ENCODE measurements around the gene PMP22. TPM values are rescaled to one million over a fixed set of nuclear protein-coding genes. Genes with fewer than 3 reads are reported as not detected.

PMP22 gene
- polyA plus RNA-seq, 1 donor (not counting 4 experiments of a cell fraction or from before 2014, with no cell fraction given): 7.9 TPM

DNA sequence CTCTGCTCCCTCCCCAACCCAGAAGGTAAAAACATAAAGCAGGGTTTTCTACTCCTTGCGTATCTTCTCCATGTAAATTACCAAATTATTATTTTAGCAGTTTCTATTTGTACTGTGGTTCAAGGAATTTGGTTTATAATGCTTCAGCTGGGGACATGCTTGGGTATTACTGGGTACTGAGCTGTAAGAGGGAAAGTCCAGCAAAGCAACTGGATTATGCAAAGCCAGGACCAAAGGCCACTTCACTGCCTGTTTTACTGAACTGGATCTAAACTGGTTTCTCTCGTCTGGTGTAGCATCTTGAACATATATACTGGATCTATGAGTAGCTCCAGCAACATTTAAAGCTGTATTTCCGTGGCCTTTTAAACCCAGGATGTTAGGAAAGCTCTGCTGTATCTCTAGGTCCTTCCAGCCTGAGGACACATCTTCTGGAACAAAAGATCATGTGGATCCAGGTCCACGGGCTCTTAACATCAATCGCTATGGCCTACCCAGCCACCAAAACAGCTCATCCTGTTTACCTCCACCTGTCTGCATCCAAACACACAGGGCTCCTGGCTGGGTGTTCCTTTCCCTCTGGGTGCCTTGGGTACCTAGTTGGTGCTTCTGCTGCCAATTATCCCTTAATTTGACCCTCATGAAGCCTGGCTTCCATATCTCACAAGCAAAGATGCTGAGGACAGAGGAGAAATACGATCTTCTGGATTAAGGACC is 7.2 kb downstream of the PMP22 start:
- no peak overlapping the region for H3K4me3 ChIP-seq (ENCODE audit: control insufficient read depth in 2 of 3, extremely low read depth in 1 of 3, insufficient read depth in 2 of 3, low read depth in 1 of 3, low read length in 3 of 3)
- no peak for DNase-seq (ENCODE audit: low read depth, low spot score)
- H3K4me2 ChIP-seq (ENCODE audit: control insufficient read depth, extremely low read depth, insufficient read depth, low read depth, low read length): peak overlapping the region; percentile 41
- H3K9me3 ChIP-seq (ENCODE audit: control insufficient read depth, low read depth, low read length): no peaks in the 10 kb centered on the region
- H2AFZ ChIP-seq (ENCODE audit: control insufficient read depth, low read length): no peak overlapping the region
- no peak for FAIRE-seq
- peaks cover 36% of the 10 kb centered on the region for H3K4me1 ChIP-seq (ENCODE audit: control insufficient read depth, extremely low read depth, insufficient read depth, low read length)
- H3K79me2 ChIP-seq (ENCODE audit: control insufficient read depth, insufficient read depth, low read length): no peaks in the 10 kb centered on the region
- TF ChIP-seq, protein P1, sequence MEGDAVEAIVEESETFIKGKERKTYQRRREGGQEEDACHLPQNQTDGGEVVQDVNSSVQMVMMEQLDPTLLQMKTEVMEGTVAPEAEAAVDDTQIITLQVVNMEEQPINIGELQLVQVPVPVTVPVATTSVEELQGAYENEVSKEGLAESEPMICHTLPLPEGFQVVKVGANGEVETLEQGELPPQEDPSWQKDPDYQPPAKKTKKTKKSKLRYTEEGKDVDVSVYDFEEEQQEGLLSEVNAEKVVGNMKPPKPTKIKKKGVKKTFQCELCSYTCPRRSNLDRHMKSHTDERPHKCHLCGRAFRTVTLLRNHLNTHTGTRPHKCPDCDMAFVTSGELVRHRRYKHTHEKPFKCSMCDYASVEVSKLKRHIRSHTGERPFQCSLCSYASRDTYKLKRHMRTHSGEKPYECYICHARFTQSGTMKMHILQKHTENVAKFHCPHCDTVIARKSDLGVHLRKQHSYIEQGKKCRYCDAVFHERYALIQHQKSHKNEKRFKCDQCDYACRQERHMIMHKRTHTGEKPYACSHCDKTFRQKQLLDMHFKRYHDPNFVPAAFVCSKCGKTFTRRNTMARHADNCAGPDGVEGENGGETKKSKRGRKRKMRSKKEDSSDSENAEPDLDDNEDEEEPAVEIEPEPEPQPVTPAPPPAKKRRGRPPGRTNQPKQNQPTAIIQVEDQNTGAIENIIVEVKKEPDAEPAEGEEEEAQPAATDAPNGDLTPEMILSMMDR (optimal IDR thresholded peaks at IDR 0.05 in 1 of 3, IDR thresholded peaks at IDR 0.05 in 1 of 3, conservative IDR thresholded peaks at IDR 0.05 in 1 of 3; ENCODE audit: extremely low read depth in 1 of 3, insufficient read depth in 2 of 3, low read length in 3 of 3): no peak
- TF ChIP-seq EZH2 (IDR thresholded peaks at IDR 0.05; ENCODE audit: low read length): no peak
- peaks cover 21% of the 10 kb centered on the region for H3K27me3 ChIP-seq (ENCODE audit: control insufficient read depth, extremely low read depth, insufficient read depth, low read length)
- H3K36me3 ChIP-seq (ENCODE audit: control insufficient read depth in 2 of 2, extremely low read depth in 1 of 2, insufficient read depth in 2 of 2, low read length in 2 of 2): no peaks in the 10 kb centered on the region
- H3K9ac ChIP-seq (ENCODE audit: control insufficient read depth, extremely low read depth, insufficient read depth, low read length): no peak overlapping the region
- dilution Hi-C loops (cut with MboI; ENCODE audit: extremely low pct_ligation_motif_present, low sequenced_read_pairs): no loop called here
- no peaks in the 10 kb centered on the region for H4K20me1 ChIP-seq (ENCODE audit: control insufficient read depth, extremely low read depth, insufficient read depth, low read length)
- H3K9me1 ChIP-seq (ENCODE audit: control insufficient read depth, extremely low read depth, insufficient read depth, low read length): no peaks in the 10 kb centered on the region
- H3K27ac ChIP-seq (ENCODE audit: control insufficient read depth, insufficient read depth, low read length): no peak overlapping the region

DNA sequence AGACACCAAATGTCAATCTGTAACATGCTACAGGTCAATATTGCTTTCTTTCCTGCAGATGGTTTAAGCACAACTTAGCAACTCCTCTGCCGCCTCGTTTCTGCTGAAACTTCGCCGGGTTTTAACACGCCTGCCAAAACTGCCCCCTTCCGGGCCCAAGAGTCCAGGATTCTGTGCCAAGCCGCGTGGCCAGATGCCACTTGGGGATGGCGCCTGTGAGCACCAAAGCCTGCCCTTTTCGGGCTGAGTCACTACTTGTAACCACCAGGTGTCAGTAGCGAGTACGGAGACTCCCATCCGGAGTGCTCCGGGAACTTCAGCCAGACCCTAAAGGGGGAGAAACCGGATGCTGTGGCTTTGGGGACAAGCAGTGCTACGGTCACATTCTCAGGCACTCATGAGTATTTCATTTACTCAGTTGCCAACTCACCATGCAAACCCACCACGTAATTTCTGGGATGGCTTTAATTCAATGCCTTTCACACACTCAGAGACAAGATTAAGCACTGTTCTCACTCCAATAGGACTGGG is 7.8 kb downstream of the PMP22 start:
- H3K27ac ChIP-seq (ENCODE audit: control insufficient read depth, insufficient read depth, low read length): no peak overlapping the region
- H3K9ac ChIP-seq (ENCODE audit: control insufficient read depth, extremely low read depth, insufficient read depth, low read length): no peak overlapping the region
- DNase-seq (ENCODE audit: low read depth, low spot score) (peak; percentile 57), FAIRE-seq (peak; percentile 9)
- dilution Hi-C loops (cut with MboI; ENCODE audit: extremely low pct_ligation_motif_present, low sequenced_read_pairs): no loop called here
- no peaks in the 10 kb centered on the region for H4K20me1 ChIP-seq (ENCODE audit: control insufficient read depth, extremely low read depth, insufficient read depth, low read length)
- no peak overlapping the region for H3K4me3 ChIP-seq (ENCODE audit: control insufficient read depth in 2 of 3, extremely low read depth in 1 of 3, insufficient read depth in 2 of 3, low read depth in 1 of 3, low read length in 3 of 3)
- H3K4me2 ChIP-seq (ENCODE audit: control insufficient read depth, extremely low read depth, insufficient read depth, low read depth, low read length): peak overlapping the region; percentile 41
- TF ChIP-seq, protein P1 (optimal IDR thresholded peaks at IDR 0.05 in 1 of 3, IDR thresholded peaks at IDR 0.05 in 1 of 3, conservative IDR thresholded peaks at IDR 0.05 in 1 of 3; ENCODE audit: extremely low read depth in 1 of 3, insufficient read depth in 2 of 3, low read length in 3 of 3): peak; percentile 85 to 89 (median 87)
- TF ChIP-seq EZH2 (IDR thresholded peaks at IDR 0.05; ENCODE audit: low read length): no peak
- no peaks in the 10 kb centered on the region for H3K9me3 ChIP-seq (ENCODE audit: control insufficient read depth, low read depth, low read length)
- H3K36me3 ChIP-seq (ENCODE audit: control insufficient read depth in 2 of 2, extremely low read depth in 1 of 2, insufficient read depth in 2 of 2, low read length in 2 of 2): no peaks in the 10 kb centered on the region
- H3K9me1 ChIP-seq (ENCODE audit: control insufficient read depth, extremely low read depth, insufficient read depth, low read length): no peaks in the 10 kb centered on the region
- H3K79me2 ChIP-seq (ENCODE audit: control insufficient read depth, insufficient read depth, low read length): no peaks in the 10 kb centered on the region
- peak overlapping the region; percentile 37 for H2AFZ ChIP-seq (ENCODE audit: control insufficient read depth, low read length)
- H3K4me1 ChIP-seq (ENCODE audit: control insufficient read depth, extremely low read depth, insufficient read depth, low read length): peaks cover 32% of the 10 kb centered on the region
- peaks cover 14% of the 10 kb centered on the region for H3K27me3 ChIP-seq (ENCODE audit: control insufficient read depth, extremely low read depth, insufficient read depth, low read length)
